ENCODE data around the gene CRISP3.

Gene CRISP3, protein sequence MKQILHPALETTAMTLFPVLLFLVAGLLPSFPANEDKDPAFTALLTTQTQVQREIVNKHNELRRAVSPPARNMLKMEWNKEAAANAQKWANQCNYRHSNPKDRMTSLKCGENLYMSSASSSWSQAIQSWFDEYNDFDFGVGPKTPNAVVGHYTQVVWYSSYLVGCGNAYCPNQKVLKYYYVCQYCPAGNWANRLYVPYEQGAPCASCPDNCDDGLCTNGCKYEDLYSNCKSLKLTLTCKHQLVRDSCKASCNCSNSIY

GRCh38 chr6:49744259-49744658, at the start of gene CRISP3:
Gene CRISP3, minus strand, starts transcription at chr6:49744388. Its CDS starts 21 bp downstream, at chr6:49744367.
- Mint-ChIP-seq H3K27ac (no peak within 1 kb of the TSS), H3K27me3 (no peaks in the 10 kb centered on the region), H3K36me3 (no peaks in the 10 kb centered on the region), H3K9me3 (peaks cover 7% of the 10 kb centered on the region), H3K4me3 (no peak within 1 kb of the TSS), H3K4me1 (no peaks in the 10 kb centered on the region)
- ATAC-seq = no peak

- Mint-ChIP-seq H3K27ac (no peak overlapping the region), H3K27me3 (no peaks in the 10 kb centered on the region), H3K36me3 (no peaks in the 10 kb centered on the region), H3K4me3 (no peak overlapping the region), H3K4me1 (no peaks in the 10 kb centered on the region), H3K9me3 (no peaks in the 10 kb centered on the region)
- no peak for ATAC-seq
These were observed 46.2 kb upstream of the CRISP3 start for GRCh38 chr6:49790341-49790740.

GRCh38 chr6:49787176-49787575, 43.0 kb upstream of the CRISP3 start, which contains the start of gene PGK2:
Gene PGK2, minus strand, starts transcription at chr6:49787285. Its CDS starts 98 bp downstream, at chr6:49787187.
- ATAC-seq = no peak
- Mint-ChIP-seq H3K27me3 (no peaks in the 10 kb centered on the region), H3K36me3 (no peaks in the 10 kb centered on the region), H3K9me3 (no peaks in the 10 kb centered on the region), H3K4me1 (no peaks in the 10 kb centered on the region), H3K4me3 (no peak within 1 kb of the TSS), H3K27ac (no peak within 1 kb of the TSS)

DNA sequence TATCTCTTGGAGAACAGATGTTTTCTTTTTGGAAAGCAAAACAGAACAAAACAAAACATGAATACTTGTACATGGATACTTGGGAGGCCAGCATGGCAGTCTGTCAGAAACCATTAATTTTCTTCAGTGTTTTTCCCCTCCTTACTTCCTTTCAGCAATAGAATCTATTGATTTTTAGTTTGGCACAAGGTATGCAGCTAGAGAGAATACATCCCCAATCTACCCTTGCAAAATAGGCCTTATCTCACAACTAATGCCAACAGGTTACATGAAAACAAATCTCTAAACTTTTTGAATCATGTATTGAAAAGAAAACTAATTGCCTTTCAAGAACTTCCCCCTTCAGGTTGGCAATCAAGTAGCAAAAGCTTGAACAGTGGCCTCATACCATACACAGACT, 40.1 kb upstream of the CRISP3 start:
- no peak overlapping the region for H3K4me3 Mint-ChIP-seq
- H3K9me3 Mint-ChIP-seq = no peaks in the 10 kb centered on the region
- no peaks in the 10 kb centered on the region for H3K36me3 Mint-ChIP-seq
- H3K4me1 Mint-ChIP-seq = no peaks in the 10 kb centered on the region
- ATAC-seq = no peak
- H3K27ac Mint-ChIP-seq = no peak overlapping the region
- no peaks in the 10 kb centered on the region for H3K27me3 Mint-ChIP-seq

DNA sequence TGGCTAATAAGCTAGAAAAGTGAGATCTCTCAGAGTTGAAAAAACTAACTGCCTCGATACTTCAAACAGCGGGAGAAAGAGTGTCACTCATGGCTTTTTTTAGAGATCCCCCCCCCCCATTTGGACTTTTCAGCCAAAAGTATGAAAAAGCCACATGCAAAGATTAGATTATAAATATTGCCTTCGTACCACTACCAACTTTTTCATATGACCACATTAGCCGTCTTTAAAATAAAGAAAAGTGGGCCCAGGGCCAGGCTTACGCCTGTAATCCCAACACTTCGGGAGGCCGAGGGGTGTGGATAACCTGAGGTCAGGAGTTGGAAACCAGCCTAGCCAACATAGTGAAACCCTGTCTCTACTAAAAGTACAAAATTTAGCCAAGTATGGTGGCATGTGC, 38.5 kb upstream of the CRISP3 start:
- ATAC-seq = no peak
- Mint-ChIP-seq H3K9me3 (no peaks in the 10 kb centered on the region), H3K4me3 (no peak overlapping the region), H3K36me3 (no peaks in the 10 kb centered on the region), H3K27ac (no peak overlapping the region), H3K27me3 (no peaks in the 10 kb centered on the region), H3K4me1 (no peaks in the 10 kb centered on the region)

DNA sequence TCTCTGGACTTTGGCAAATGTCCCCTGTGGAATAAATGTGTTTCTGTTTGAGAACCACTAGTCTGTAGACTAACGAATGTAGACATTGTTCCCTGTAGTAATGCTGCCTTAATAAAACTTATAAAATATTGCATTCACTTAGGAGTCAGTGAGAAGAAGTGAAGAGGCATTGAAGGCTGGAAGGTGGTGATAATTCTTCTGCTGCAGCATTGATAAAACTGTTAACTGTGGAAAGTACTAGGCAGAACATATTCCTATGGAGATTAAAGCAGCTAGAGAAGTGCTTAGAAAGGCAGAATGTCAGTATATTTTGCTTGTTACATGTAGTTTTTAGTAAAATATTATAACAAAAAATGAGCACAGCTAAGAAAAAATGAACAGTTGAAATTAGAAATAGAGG, 38.1 kb upstream of the CRISP3 start:
- Mint-ChIP-seq H3K9me3 (no peaks in the 10 kb centered on the region), H3K4me1 (no peaks in the 10 kb centered on the region), H3K4me3 (no peak overlapping the region), H3K27me3 (no peaks in the 10 kb centered on the region), H3K36me3 (no peaks in the 10 kb centered on the region), H3K27ac (no peak overlapping the region)
- ATAC-seq = no peak

GRCh38 chr6:49776444-49776843, 32.3 kb upstream of the CRISP3 start:
- ATAC-seq = no peak
- H3K4me1 Mint-ChIP-seq = no peaks in the 10 kb centered on the region
- H3K4me3 Mint-ChIP-seq = no peak overlapping the region
- no peaks in the 10 kb centered on the region for H3K36me3 Mint-ChIP-seq
- no peak overlapping the region for H3K27ac Mint-ChIP-seq
- no peaks in the 10 kb centered on the region for H3K27me3 Mint-ChIP-seq
- peaks cover 3% of the 10 kb centered on the region for H3K9me3 Mint-ChIP-seq

DNA sequence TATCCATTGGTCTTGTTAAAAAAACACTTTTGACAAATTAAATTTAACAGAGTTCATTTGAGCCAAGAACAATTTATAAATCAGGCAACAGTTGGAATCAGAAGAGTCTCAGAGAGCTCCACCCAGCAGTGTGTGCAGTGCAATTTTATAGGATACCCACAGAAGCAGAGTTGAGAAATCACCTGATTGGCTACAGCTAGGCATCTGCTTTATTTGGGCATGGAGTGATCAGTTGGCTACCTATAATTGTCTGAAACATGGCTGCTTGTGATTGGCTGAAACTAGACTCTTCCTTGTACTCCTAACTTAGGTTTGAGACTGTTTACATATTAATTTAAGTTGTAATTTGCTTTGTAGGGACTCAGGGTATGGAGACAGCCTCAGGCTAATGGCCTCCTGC, 30.9 kb upstream of the CRISP3 start:
- no peaks in the 10 kb centered on the region for H3K27me3 Mint-ChIP-seq
- H3K9me3 Mint-ChIP-seq = peaks cover 3% of the 10 kb centered on the region
- no peak overlapping the region for H3K4me3 Mint-ChIP-seq

DNA sequence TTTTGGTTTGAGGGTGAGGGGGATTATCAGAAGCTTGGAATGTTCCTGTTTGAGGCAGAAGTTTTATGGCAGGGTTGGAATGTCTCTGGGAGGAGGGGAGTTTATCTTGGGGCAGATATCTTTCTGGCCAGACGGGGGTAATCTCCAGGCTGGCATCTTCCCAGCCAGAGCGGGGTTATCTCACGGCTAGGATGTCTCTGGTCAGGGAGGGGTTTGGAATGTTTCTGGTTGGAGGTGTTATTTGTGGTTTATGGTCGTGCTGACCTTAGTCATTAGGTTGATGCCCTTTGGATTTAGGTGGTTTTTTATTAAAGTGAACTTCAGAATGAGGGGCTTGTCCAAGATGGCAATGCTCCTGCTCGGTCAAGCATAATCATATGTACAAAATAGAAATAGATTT, 28.1 kb upstream of the CRISP3 start:
- Mint-ChIP-seq H3K9me3 (peaks cover 3% of the 10 kb centered on the region), H3K27ac (no peak overlapping the region), H3K36me3 (no peaks in the 10 kb centered on the region), H3K4me1 (no peaks in the 10 kb centered on the region), H3K27me3 (no peaks in the 10 kb centered on the region), H3K4me3 (no peak overlapping the region)
- no peak for ATAC-seq

More for the DNA sequence above, 30.9 kb upstream of the CRISP3 start:
- H3K36me3 Mint-ChIP-seq = no peaks in the 10 kb centered on the region
- no peak overlapping the region for H3K27ac Mint-ChIP-seq
- H3K4me1 Mint-ChIP-seq = no peaks in the 10 kb centered on the region
- ATAC-seq = no peak

- no peaks in the 10 kb centered on the region for H3K36me3 Mint-ChIP-seq
- no peaks in the 10 kb centered on the region for H3K27me3 Mint-ChIP-seq
- peaks cover 7% of the 10 kb centered on the region for H3K9me3 Mint-ChIP-seq
- H3K4me1 Mint-ChIP-seq = no peaks in the 10 kb centered on the region
- no peak for ATAC-seq
- H3K27ac Mint-ChIP-seq = no peak overlapping the region
- H3K4me3 Mint-ChIP-seq = no peak overlapping the region
These were observed 22.6 kb upstream of the CRISP3 start for GRCh38 chr6:49766762-49767161.

GRCh38 chr6:49764571-49765236, 20.5 kb upstream of the CRISP3 start:
- H3K9me3 Mint-ChIP-seq = peaks cover 7% of the 10 kb centered on the region
- no peaks in the 10 kb centered on the region for H3K36me3 Mint-ChIP-seq
- H3K27me3 Mint-ChIP-seq = no peaks in the 10 kb centered on the region
- no peak overlapping the region for H3K4me3 Mint-ChIP-seq
- H3K27ac Mint-ChIP-seq = no peak overlapping the region
- H3K4me1 Mint-ChIP-seq = no peaks in the 10 kb centered on the region
- ATAC-seq = no peak

DNA sequence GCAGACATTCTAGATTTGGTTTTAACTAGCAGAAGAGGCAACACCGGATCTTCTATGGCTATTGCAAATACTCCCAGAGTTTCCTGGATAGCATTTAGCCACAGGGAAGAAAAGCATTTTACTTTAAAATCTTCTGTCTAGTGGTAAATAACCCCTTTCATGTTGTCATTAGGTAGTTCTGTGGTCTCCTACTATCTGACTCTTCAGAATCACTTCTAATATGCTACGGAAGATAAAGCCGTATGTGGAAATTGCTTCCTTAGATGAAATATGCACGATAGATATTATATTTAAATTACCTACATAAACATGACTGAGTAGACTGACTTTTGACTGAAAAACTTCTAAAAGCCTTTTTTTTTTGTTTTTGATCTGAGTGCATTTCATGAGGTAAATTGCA, 759 bp downstream of the CRISP3 start:
- ATAC-seq = no peak
- H3K4me3 Mint-ChIP-seq = no peak overlapping the region
- H3K27ac Mint-ChIP-seq = no peak overlapping the region
- H3K27me3 Mint-ChIP-seq = no peaks in the 10 kb centered on the region
- no peaks in the 10 kb centered on the region for H3K36me3 Mint-ChIP-seq
- peaks cover 6% of the 10 kb centered on the region for H3K9me3 Mint-ChIP-seq
- H3K4me1 Mint-ChIP-seq = no peaks in the 10 kb centered on the region

- no peaks in the 10 kb centered on the region for H3K27me3 Mint-ChIP-seq
- no peaks in the 10 kb centered on the region for H3K36me3 Mint-ChIP-seq
- H3K27ac Mint-ChIP-seq = no peak overlapping the region
- H3K4me1 Mint-ChIP-seq = no peaks in the 10 kb centered on the region
- peaks cover 6% of the 10 kb centered on the region for H3K9me3 Mint-ChIP-seq
- H3K4me3 Mint-ChIP-seq = no peak overlapping the region
- no peak for ATAC-seq
These were observed 4.8 kb downstream of the CRISP3 start for GRCh38 chr6:49739423-49739822.

DNA sequence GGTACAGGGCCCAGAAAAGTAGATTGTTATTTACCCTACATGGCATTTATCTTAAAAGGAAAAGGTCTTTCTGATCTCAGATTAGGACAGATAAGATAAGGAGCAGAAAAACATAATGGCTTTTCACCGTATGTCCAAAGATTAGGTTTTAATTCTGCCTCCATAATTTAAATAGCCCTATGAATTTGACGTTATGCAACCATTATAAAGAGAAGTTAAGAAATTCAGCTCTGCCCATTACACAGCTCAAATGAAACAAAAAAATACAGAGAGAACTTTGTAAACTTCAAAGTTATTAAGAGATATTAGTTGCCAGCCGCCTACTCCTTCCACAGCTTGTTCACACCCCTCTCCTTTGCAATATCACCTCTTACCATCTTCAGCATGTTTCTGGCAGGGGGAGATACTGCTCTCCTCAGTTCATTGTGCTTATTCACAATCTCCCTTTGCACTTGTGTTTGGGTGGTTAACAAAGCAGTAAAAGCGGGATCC, 8.1 kb downstream of the CRISP3 start:
- H3K4me1 Mint-ChIP-seq = no peaks in the 10 kb centered on the region
- H3K27me3 Mint-ChIP-seq = no peaks in the 10 kb centered on the region
- no peak for ATAC-seq
- no peak overlapping the region for H3K4me3 Mint-ChIP-seq
- H3K9me3 Mint-ChIP-seq = peaks cover 4% of the 10 kb centered on the region
- no peaks in the 10 kb centered on the region for H3K36me3 Mint-ChIP-seq
- H3K27ac Mint-ChIP-seq = no peak overlapping the region

- Mint-ChIP-seq H3K36me3 (no peaks in the 10 kb centered on the region), H3K9me3 (peaks cover 4% of the 10 kb centered on the region), H3K27ac (no peak overlapping the region), H3K4me3 (no peak overlapping the region), H3K4me1 (no peaks in the 10 kb centered on the region), H3K27me3 (no peaks in the 10 kb centered on the region)
- ATAC-seq = no peak
These were observed 10.5 kb downstream of the CRISP3 start for GRCh38 chr6:49733680-49734079.

- Mint-ChIP-seq H3K4me1 (no peaks in the 10 kb centered on the region), H3K27me3 (no peaks in the 10 kb centered on the region), H3K4me3 (no peak overlapping the region)
These were observed 11.4 kb downstream of the CRISP3 start for GRCh38 chr6:49732781-49733180.

More at GRCh38 chr6:49732781-49733180, 11.4 kb downstream of the CRISP3 start:
- Mint-ChIP-seq H3K27ac (no peak overlapping the region), H3K9me3 (peaks cover 5% of the 10 kb centered on the region), H3K36me3 (no peaks in the 10 kb centered on the region)
- ATAC-seq = no peak

Data from stimulated activated memory B cell treated with anti-CD40 and anti-IgM and Interleukin-4, amounts not matched to agents 10 μg/mL and 1 μg/mL and 100 μg/mL, for 72 hours (primary cell).